Fibroblast of mammary gland (primary cell): ENCODE data around the gene PTOV1.

Source experiments
- DNase-seq: peaks from one replicate; pipeline ENCODE4 v3.0.0-alpha.2; 2010; ENCODE audit warnings: low read depth
- H3K4me3 ChIP-seq: 2 replicates; pipeline ENCODE4 v1.5.1; 2011; ENCODE audit warnings: low read depth, mild to moderate bottlenecking, low read length, moderate library complexity; ENCODE audit not compliant: control insufficient read depth
- TF ChIP-seq, protein P1 (sequence below): conservative IDR thresholded peaks from 2 replicates; pipeline ENCODE4 v1.5.1; 2011; ENCODE audit warnings: low read depth, low read length, inconsistent platforms; ENCODE audit not compliant: control insufficient read depth, insufficient read depth

The PTOV1 gene

DNA sequence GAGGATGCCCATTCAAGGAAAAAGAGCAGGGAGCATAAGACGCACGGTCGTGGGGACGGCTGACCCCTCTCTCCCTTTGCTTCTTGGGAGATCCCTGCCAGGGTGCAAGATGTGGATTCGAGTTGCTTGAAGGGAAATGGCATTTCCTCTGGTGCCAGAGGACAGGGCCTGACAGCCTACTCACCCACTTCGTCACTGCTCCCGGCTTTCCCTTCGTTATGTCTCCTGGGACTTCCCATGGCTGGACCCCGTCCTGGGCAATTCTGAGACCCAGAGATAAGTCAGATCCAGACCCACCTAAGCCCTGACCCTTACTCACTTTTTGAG is 27.7 kb downstream of the PTOV1 start:
- TF ChIP-seq, protein P1, sequence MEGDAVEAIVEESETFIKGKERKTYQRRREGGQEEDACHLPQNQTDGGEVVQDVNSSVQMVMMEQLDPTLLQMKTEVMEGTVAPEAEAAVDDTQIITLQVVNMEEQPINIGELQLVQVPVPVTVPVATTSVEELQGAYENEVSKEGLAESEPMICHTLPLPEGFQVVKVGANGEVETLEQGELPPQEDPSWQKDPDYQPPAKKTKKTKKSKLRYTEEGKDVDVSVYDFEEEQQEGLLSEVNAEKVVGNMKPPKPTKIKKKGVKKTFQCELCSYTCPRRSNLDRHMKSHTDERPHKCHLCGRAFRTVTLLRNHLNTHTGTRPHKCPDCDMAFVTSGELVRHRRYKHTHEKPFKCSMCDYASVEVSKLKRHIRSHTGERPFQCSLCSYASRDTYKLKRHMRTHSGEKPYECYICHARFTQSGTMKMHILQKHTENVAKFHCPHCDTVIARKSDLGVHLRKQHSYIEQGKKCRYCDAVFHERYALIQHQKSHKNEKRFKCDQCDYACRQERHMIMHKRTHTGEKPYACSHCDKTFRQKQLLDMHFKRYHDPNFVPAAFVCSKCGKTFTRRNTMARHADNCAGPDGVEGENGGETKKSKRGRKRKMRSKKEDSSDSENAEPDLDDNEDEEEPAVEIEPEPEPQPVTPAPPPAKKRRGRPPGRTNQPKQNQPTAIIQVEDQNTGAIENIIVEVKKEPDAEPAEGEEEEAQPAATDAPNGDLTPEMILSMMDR, result no peak
- no peak for DNase-seq
- peak overlapping the region; percentile 98 for H3K4me3 ChIP-seq

DNA sequence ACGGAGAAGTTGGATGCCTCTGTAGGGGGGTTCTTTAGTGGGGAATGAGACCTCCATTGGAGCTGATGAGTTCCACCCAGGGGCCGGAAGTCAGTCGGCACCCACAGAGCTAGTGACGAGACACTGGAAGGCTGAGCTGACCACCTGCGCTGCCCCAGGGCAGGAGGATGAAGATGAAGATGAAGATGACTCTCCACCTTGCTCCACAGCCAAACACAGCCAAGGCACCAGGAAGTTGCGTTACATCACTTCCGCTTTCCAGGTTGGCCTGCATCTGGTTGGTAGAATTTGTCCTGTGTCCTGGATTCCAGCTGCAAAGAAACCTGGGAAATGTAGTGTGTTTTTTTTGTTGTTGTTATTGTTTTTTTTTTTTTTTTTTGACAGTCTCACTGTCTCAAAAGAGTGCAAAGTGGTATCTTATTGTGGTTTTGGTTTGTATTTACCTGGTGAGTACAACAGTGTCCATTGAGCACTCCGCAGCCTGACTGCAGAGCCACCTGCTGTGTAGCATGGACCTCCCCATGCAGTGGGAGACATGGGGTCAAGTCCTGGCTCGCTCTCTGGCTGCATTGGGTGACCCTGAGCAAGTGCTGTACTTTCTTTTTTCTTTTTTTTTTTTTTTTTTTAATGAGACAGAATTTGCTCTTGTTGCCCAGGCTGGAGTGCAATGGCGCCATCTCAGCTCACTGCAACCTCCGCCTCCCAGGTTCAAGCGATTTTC is 28.4 kb downstream of the PTOV1 start:
- DNase-seq, result no peak
- TF ChIP-seq, protein P1, result no peak
- no peak overlapping the region for H3K4me3 ChIP-seq

DNA sequence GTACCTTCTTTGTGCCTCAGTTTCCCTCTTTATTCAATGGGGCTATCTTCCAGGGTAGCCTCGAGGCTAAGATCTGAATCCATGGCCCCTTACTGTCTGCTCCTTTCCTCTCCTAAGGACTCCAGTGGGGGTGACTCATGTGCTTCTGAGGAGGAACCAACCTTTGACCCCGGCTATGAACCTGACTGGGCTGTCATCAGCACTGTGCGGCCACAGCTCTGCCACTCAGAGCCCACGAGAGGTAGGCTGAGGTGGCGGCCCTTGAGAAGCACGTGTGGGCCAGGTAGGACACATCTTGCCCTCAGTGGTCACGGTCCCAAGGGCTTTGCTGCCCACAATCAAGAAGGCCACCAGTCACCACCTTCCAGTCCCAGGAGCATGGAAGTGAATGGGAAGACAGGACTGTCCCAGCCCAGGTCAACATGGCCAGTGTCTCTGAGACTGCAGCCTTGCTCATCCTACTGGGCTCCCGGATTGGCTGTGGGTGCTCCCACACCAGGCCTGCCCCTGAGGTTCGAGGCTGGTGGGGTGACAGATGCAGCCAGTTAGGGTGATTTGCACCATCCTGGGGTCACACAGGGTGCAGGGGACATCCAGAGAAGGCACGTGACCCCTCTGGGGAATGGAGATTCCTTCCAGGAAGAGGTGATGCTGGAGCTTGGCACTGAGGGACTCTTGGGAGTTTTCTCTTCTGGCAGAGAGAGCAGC is 29.4 kb downstream of the PTOV1 start:
- DNase-seq, result no peak
- TF ChIP-seq, protein P1, result no peak
- H3K4me3 ChIP-seq, result no peak overlapping the region

DNA sequence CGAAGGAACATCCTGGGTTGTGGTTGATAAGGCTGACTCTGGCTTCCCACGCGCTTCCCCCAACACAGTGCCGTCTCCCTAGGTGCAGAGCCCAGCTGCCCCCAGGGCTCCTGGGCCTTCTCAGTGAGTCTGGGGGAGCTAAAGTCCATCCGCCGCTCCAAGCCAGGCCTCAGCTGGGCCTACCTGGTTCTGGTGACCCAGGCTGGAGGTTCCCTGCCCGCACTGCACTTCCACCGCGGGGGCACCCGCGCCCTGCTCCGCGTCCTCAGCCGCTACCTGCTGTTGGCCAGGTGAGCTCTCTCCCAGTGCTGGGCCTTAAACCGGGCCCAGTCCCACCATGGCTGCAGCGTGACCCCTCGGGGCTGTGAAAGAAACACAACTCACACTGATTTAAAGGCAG is 30.2 kb downstream of the PTOV1 start:
- H3K4me3 ChIP-seq, result no peak overlapping the region
- TF ChIP-seq, protein P1, result no peak

DNA sequence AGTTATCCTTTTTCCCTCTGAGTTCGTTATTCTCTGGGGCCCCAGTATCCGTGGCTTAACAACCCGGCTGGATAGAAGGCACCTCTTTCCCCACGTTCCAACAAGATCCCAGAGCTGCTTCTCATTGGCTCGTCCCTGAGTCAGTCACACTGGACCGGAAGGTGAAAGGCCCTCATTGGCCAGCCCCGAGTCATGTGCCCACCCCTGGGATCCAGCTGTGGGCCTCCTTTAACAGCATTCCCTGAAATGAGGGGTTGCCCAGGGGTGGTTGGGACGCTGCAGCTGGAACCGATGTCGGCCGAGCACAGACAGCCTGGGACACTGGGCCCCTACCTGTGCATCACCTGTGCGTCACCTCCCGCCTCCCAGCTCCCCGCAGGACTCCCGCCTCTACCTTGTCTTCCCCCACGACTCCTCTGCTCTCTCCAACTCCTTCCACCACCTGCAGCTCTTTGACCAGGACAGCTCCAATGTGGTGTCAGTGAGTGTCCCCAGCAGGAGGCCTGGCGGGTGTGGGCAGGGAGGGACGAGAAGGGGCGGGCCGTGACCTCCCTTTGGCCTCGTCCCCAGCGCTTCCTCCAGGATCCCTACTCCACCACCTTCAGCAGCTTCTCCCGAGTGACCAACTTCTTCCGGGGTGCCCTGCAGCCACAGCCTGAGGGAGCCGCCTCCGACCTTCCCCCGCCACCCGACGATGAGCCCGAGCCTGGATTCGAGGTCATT is 30.9 kb downstream of the PTOV1 start:
- H3K4me3 ChIP-seq, result no peak overlapping the region
- peak; percentile 40 for DNase-seq
- TF ChIP-seq, protein P1, result no peak

More for the DNA sequence above, 30.2 kb downstream of the PTOV1 start:
- no peak for DNase-seq

DNA sequence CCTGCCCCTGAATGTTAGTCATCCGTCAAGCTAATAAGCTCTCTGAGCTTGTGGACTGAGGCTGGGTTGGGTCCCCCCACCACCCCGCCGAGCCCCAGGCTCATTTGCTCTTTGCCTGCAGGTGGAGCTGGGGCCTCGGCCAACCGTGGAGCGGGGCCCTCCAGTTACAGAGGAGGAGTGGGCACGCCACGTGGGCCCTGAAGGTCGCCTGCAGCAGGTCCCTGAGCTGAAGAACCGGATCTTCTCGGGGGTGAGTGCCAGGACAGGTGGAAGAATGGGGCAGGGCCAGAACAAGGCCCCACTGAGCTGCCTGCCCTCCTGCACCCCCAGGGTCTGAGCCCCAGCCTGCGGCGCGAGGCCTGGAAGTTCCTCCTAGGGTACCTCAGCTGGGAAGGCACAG is 31.7 kb downstream of the PTOV1 start:
- no peak for DNase-seq
- TF ChIP-seq, protein P1, result no peak
- H3K4me3 ChIP-seq, result no peak overlapping the region
